Adrenal gland (tissue), 12 donors: ENCODE measurements around the gene ZNF277. TPM values are rescaled to one million over a fixed set of nuclear protein-coding genes. Genes with fewer than 3 reads are reported as not detected.

ENCODE experiments used
- DNase-seq, 7 donors: peaks; one replicate each; pipeline ENCODE4 v3.0.0-alpha.2; 2019 to 2020
- H3K27ac ChIP-seq, 5 donors: fragments of 200-600 bp; sonication (generic) in 4 of 5; 1 replicate in 3 of 5; 2 replicates in 2 of 5; pipeline versions ENCODE4 v1.5.1 to v1.8.0; 2016 to 2020; ENCODE audit warnings: mild to moderate bottlenecking in 1 of 5
- H3K27me3 ChIP-seq: fragments of 200-600 bp; 2 replicates; pipeline ENCODE4 v1.8.0; 2021
- H3K36me3 ChIP-seq, 2 donors: fragments of 200-600 bp; replicated peaks in 1 of 2; 1 replicate in 1 of 2; 2 replicates in 1 of 2; pipeline versions ENCODE4 v1.5.1 to v1.8.0; 2018 to 2022
- H3K4me1 ChIP-seq, 2 donors: fragments of 200-600 bp; replicated peaks in 1 of 2; 1 replicate in 1 of 2; 2 replicates in 1 of 2; pipeline versions ENCODE4 v1.5.1 to v1.8.0; 2018 to 2021
- H3K4me3 ChIP-seq, 4 donors: fragments of 200-600 bp; sonication (generic) in 3 of 4; one replicate each; pipeline ENCODE4 v1.5.1; 2016 to 2018
- H3K9me3 ChIP-seq, 3 donors: fragments of 200-600 bp; sonication (generic) in 1 of 3; replicated peaks in 1 of 3; 1 replicate in 2 of 3; 2 replicates in 1 of 3; pipeline versions ENCODE4 v1.5.1 to v1.8.0; 2016 to 2021
- CTCF ChIP-seq, 6 experiments: fragments of 450-650 bp in 4 of 6; fragments of 200-600 bp in 2 of 6; sonication (generic) in 1 of 6; IDR thresholded peaks; 1 replicate in 5 of 6; 2 replicates in 1 of 6; pipeline versions ENCODE4 v1.5.1 to v1.8.0; 2016 to 2021; ENCODE audit warnings: antibody characterized with exemption in 6 of 6, mild to moderate bottlenecking in 2 of 6, moderate library complexity in 1 of 6
- POLR2A ChIP-seq, 2 donors: fragments of 450-650 bp; IDR thresholded peaks; one replicate each; pipeline ENCODE4 v1.6.1; 2017; ENCODE audit warnings: antibody characterized with exemption in 2 of 2, mild to moderate bottlenecking in 2 of 2, moderate library complexity in 1 of 2
- WGBS, 4 donors: extraction: QIAGEN DNeasy Blood & Tissue Kit in 2 of 4; methylation state at CpG; one replicate each; pipeline versions ENCODE4 v1.1.5 to v1.1.7; 2013 to 2017; 5-methylcytosine and 5-hydroxymethylcytosine counted together
- intact Hi-C, 2 donors: fragments of 100-400 bp; cut with DNase I; formaldehyde crosslinking; loops; one replicate each; pipeline versions ENCODE4 v1.14.1 to v1.15.0; 2022 to 2023
- polyA plus RNA-seq, 3 donors: library from polyadenylated mRNA; stranded (reverse); fragments of 200-250 nt in 2 of 3; fragments of 350-450 nt in 1 of 3; fragmentation: Illumina TruSeq in 1 of 3; extraction: RNeasy Lipid Tissue Mini Kit (QIAGEN cat#74804) in 1 of 3; gene quantifications; one replicate each; pipeline ENCODE4 v1.2.3, GENCODE V29; 2013 to 2014
- total RNA-seq, 9 donors: library from RNA; depleted of rRNA in 4 of 9; stranded (reverse); fragments of >200 nt in 4 of 9; fragments of 120-200 nt in 1 of 9; fragmentation: NEBNext Ultra II Directional in 1 of 9; extraction: Animal tissue kit (Norgen Biotek cat#: 25700) in 1 of 9; gene quantifications; one replicate each; pipeline versions ENCODE4 v1.1.0 to v1.2.4, GENCODE V29; 2013 to 2023
- donor health status: healthy with polysubstance abuse.
- donor health status: Bipolar disorder and iron deficiency.
- donor health status: DM: yes; HTN: yes; CAD: no.
- donor health status: DM: no; HTN: no; CAD: no.
- donor health status: DM: no; HTN: no; CAD: no.
- donor health status: DM: yes; HTN: yes; CAD: no.

ZNF277 gene
- total and polyA plus RNA-seq, 12 donors, result 12.6 to 30.6 (median 19.7) TPM

DNA sequence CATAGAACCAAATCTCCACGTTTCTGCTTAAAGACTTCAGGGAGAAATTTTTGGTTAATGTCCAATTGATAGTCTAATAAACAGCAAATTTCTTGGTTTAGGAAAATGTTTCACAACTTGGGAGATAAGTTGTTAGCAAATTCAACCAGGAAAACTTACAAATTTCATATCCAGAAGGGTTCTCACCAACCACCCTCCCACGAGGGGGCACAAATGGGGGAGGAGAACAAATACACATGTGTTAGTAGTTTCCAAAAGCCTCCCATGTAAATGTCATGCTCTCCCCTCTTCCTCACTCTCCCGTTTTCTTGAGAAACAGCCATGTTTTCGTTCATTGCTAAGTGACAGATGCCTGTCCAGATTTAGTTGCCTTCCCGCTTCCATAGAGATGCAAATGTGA is 10.8 kb upstream of the ZNF277 start:
- WGBS, 4 donors, result 74 to 78% (median 75%) methylated on average over 5 of the region's 5 CpGs
- Histone ChIP-seq H3K27ac (no peak overlapping the region), H3K27me3 (no peaks in the 10 kb centered on the region), H3K4me3 (no peak overlapping the region), H3K4me1 (peaks cover 0 to 8% of the 10 kb centered on the region in 2 donors), H3K9me3 (no peaks in the 10 kb centered on the region), H3K36me3 (no peaks in the 10 kb centered on the region)
- TF ChIP-seq CTCF (IDR thresholded peaks at IDR 0.05), result no peak
- no peak for TF ChIP-seq POLR2A (IDR thresholded peaks at IDR 0.05)
- no peak for DNase-seq
- intact Hi-C loops, result no loop called here

GRCh38 chr7:112197322-112197721 is 9.2 kb upstream of the ZNF277 start:
- intact Hi-C loops, result no loop called here
- WGBS, 4 donors, result 85 to 89% (median 85%) methylated on average over 6 of the region's 6 CpGs
- Histone ChIP-seq H3K27me3 (no peaks in the 10 kb centered on the region), H3K9me3 (no peaks in the 10 kb centered on the region), H3K36me3 (no peaks in the 10 kb centered on the region), H3K27ac (no peak overlapping the region), H3K4me1 (peaks cover 0 to 8% of the 10 kb centered on the region in 2 donors), H3K4me3 (no peak overlapping the region)
- no peak for TF ChIP-seq POLR2A (IDR thresholded peaks at IDR 0.05)
- no peak for TF ChIP-seq CTCF (IDR thresholded peaks at IDR 0.05)
- DNase-seq, result no peak

DNA sequence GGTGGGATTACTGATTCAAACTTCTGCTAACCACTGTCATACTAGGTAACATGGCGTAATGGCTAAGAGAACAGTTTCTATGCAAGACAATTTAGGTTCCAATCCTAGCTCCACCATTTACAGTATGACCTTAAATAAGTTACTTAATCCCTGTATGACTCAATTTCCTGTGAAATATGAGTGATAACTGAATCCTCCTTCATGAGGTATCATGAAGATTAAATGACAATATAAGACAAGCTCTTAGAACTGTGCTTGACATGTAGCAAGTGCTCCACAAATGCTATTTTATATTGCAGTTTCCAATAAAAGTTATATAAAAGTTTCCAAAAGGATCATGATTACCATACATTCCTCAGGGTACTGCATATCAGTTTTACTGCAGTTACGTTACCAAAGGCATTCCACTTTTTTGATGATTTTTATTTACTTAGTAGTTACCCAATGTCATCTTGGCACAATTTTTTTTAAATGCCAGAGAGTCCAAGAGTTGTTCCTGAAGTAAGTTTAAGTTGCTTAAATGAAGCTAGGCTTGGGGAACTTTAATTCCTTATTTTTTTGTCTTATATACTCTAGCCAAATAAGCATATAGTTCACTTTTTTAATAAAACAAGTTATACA is 7.3 kb upstream of the ZNF277 start:
- 88 to 96% (median 92%) methylated on average over 2 of the region's 2 CpGs for WGBS, 4 donors
- intact Hi-C loops, result no loop called here
- H3K36me3 ChIP-seq, result no peaks in the 10 kb centered on the region
- TF ChIP-seq CTCF (IDR thresholded peaks at IDR 0.05), result no peak
- no peak overlapping the region for H3K4me3 ChIP-seq
- DNase-seq, result no peak
- no peaks in the 10 kb centered on the region for H3K27me3 ChIP-seq
- no peaks in the 10 kb centered on the region for H3K9me3 ChIP-seq
- H3K27ac ChIP-seq, result no peak overlapping the region
- peaks cover 0 to 8% of the 10 kb centered on the region in 2 donors for H3K4me1 ChIP-seq

- H3K4me1 ChIP-seq, result peaks cover 0 to 8% of the 10 kb centered on the region in 2 donors
- no peaks in the 10 kb centered on the region for H3K27me3 ChIP-seq
- H3K9me3 ChIP-seq, result no peaks in the 10 kb centered on the region
- no peak for DNase-seq
- no peak overlapping the region for H3K4me3 ChIP-seq
- TF ChIP-seq CTCF (IDR thresholded peaks at IDR 0.05) (no peak), POLR2A (IDR thresholded peaks at IDR 0.05) (no peak)
- no peaks in the 10 kb centered on the region for H3K36me3 ChIP-seq
- H3K27ac ChIP-seq, result no peak overlapping the region
- 93 to 100% (median 99%) methylated on average over 1 of the region's 1 CpG for WGBS, 4 donors
- intact Hi-C loops, result loop anchor here in 1 of 2 donors (10.0 kb wide), 1 partner anchor 185 kb away; no protein-coding TSS in a partner anchor
Measured at GRCh38 chr7:112199672-112200071, 6.8 kb upstream of the ZNF277 start.
